Inflammatory macrophage treated with lipopolysaccharide for 1 hour (primary cell): Measurements from ENCODE around the gene ANKRD13B.
A peak's percentile ranks its signal among the peaks of the same experiment; 100 is the strongest.

Experiments
- DNase-seq, 2 donors: peaks; one replicate each; pipeline ENCODE4 v3.0.0-alpha.2; 2020 to 2022

The ANKRD13B gene

DNA sequence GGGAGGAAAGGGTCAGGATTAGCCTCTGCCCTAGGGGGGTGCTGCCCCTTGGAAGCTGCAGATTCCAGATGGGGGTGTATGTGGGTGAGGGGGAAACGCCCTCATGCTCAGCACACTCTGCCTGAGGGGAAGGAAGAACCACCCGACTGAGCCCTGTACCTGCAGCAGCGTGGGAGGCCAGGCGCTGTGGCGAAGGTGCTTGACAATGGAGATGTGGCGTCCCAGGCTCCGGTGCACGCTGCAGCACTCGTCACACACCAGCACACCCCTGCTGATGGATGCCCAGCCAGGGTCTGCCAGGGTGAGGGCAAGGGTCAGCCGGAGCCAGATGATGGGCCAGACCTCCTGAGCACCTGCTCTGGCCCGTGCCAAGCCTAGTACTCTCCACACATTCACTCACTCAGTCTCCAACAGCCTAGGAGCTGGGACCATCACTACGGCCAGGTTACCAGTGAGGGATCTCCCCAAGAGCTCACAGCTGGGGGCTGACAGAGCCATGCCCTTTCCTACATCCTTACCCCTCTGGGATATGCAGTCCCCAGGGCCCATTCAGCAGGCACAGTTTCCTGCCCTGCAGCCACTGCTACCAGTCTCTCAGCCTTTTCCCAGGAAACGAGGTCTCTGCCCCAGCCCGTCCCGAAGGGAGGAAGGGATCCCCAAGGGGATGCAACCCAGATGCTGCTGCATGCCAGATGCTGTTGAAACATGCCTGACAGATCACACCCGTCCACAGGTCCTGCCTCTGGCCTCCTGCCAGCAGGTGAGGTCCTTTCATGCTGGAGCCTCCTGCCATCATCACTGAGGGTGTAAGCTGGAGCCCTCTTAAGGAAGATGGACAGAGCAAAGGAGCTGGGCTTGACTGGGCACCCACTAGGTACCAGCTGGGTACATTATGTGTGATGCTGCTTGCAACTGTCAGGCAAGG lies 9.3 kb upstream of the ANKRD13B start:
- DNase-seq: no peak

DNA sequence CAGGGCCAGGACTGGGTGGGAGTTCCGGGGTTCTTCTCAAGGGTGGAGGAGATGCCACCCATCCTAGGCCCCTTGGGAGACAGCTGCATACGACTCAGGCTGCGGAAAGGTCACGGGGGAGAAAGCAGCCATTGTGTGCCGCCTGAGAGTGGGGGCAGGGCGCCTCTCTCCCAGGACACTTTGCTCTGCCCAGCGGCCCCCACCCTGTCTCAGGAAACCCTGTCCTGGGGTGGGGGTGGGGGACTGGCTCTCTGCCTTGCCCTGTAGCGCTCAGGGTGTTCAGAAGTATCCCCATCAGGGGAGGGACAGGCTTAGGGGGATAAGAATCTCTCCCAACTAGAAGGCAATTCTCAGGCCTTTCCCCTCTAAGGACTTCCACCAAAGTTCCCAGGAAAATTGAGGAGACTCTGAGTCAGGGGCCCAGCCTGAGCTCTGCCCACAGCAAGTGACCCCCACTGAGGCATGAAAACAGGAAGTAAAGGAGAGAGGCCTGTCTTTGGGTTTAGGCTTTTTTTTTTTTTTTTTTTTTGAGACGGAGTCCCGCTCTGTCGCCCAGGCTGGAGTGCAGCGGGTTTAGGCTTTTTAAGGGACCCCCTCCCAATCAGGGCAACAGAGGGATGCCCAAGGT lies 8.4 kb upstream of the ANKRD13B start:
- DNase-seq: no peak

DNA sequence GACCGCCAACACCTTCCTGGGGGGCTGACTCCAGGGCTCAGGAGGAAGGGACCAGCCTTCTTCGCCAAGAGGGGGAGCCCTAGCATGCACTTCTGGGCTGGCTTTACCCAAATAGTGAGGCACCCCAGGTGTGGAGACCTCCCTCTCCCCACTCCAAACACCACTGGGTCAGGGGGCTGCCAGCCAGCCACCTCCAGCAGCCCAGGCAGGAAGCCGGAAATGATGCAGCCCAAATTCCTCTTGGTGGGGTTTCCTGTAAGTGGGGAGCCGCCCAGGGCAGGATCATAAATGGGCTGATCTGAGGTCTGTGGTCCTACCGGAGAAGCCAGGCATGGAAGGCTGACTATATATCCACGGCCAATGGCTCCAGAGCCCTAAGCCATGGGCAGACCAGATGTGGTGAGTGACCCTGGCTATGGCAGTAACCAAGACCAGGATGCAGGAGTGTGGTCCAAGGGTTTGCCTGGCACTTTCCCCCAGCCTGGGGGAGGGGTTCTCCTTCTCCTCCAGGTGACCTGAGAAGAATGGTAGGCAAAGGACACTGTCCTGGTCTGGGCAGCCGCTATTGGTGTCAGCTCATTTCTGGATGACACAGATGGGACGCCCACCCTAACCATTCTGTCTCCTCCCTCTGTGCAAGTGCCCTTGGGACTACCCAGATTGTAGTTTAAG lies 7.7 kb upstream of the ANKRD13B start:
- DNase-seq: no peak

DNA sequence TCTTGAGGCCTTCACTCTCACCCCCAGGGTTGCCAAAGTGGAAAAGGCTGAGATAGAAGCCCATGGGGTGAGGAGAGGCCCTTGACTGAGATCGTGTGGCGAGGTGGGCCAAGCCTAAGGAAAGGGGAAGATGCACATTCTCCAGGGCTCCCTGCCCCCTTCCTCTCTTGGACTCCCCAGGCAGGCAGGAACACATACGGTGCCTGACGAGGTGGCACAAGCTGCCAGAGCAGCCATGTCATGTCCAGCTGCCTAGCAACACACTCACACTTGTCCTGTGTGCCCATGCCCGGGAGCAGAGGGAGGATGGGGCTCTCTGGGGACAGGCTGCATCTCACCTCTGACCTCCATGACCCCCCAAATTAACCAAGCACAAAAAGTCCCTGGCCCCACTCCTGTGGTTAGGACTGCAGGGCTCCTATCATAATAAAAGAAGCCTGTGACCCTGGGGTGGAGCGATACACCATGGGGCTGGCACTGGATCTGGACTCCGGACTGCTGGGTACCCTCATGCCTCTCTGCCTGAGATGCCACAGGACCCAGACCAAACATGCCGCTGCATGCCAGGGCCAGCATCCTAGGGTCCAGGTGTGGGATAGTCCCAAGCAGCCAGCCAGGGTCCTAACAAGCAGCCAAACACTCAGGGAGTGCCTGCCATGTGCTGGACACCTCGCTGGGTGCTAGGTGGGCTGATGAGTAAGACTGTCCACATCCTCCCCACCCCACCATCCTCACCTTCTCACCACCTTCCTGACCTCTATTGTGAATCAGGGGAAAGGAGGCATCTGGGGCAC lies 6.1 kb upstream of the ANKRD13B start:
- no peak for DNase-seq

DNA sequence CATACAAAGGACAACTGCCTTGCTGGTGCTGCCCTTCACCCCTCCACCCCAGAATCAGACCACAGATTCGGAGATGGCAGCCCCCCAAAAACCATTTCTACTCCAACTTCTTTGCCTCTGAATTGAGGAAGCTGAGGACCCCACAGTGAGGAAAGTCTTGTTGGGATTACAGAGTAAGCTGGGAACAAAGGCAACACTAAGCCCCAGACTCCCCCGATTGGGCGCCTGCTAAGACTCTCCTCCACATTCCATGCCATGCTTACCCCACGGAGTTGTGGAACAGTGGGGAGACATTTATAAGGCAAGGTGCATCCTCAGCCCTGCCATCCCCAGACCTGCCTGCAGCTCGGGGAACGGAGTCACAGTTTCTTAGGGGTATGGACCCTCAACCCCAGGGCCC lies 5.3 kb upstream of the ANKRD13B start:
- no peak for DNase-seq

DNA sequence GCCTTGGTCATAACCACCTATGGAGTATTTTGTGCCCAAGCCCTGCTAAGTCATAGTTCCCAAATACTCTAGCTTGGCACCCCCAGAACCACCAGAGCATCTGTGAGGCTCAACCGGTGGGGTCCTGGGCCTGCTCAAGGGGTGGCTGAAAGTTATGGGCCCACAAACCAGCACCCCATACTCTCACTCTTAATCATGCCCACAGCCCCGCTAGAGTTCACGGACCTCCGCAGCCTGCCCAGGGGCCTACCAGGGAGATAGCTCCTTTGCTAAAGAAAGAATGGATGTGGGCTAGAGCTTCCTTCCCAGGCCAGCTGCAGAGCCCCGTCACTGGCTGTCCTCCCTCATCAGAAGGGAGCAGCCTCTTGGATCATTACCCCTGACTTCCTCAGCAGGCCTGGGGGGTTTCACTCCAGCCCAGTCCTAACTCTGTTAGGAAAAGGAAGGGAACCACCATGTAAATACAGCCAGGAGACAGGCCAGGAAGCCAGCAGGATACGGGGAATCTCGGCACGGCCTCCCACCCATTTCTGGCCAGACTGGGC lies 4.8 kb upstream of the ANKRD13B start:
- DNase-seq: no peak

DNA sequence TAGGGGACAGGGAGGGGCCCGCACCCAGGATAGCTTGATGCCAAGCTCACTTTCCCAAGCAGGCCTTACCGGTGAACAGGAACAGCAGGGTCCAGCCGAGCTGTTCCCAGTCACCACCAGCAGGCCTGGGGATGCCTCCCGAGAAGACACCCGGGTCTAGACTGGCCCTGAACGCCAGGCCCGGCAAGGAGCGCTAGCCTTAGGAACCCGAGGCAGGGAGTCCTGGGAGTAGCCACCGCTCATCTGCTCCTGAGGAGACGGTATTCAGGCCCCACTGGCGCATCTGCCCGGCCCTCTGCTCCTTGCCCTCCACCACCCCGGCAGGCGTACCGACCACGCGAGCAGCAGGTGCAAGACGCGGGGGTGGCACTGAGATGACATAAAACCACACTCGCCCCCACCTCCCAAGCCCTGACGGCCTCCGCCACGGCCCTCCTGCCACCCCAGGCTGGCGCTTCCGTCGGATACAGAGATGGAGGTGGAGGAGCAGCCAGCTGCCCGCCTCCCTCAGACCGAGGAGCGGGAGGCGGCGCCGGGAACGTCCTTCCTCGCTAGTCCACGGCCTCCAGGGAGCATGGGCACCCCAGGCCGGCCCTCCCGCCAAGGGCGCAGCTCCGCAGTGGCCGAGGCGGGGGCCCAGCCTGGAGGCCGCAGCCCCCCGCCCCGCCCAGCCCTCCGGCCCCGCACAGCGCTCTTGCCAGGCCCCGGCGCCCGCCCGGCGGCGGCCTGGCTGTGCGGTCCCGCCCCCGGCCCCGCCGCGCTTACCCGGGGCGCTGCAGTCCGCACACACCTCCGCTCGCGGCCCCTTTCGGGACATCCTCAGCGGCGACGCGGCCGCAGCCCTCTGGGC lies 4.1 kb upstream of the ANKRD13B start:
- DNase-seq: no peak

DNA sequence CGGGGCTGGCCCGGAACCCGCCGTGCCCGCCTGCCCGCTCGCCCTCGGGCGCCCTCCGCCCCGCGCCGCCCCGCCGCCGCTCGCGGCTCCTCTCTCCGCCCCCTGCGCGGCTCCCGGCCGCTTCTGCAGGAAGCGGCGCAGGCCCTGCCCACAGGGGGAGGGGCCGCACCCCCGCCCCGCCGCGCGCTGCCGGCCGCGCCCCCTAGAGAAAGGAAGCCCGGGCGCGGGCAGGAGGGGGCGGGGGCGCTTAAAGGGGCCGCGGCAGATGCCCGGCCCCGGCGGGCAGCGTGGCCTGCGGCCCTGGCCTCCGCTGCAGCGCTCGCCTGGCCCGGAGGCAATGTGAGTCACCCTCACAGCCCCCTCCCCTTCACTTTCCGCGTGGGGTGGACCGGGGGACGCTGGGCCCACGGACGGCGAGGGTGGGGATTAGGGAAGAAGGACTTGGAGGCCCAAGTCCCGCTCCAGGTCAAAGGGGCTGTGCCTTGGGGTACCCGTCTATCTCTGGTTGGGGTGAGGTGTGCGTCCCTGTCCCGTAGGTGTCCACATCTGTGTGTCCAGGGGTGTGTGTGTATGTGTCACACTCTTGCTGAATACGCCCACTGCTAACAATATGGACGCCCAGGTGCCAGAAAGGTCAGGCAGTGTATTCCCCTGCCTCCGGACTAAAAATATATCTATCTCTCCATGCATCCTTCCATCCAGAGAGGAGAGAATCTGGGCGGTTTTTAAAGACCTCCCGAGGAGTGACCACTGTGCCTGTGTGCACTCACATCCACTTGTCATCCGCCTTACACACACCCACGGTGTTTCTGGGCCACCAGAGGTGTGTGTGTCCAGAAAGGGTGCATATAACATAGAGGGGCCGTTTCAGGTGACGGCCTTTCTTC lies 3.2 kb upstream of the ANKRD13B start, which contains the start of gene GIT1:
Gene GIT1 (minus strand): TSS at position 125 of the 887 bp plus-strand sequence. CDS start 270 bp downstream, outside the sequence.
- DNase-seq: peak; percentile 78 to 87

DNA sequence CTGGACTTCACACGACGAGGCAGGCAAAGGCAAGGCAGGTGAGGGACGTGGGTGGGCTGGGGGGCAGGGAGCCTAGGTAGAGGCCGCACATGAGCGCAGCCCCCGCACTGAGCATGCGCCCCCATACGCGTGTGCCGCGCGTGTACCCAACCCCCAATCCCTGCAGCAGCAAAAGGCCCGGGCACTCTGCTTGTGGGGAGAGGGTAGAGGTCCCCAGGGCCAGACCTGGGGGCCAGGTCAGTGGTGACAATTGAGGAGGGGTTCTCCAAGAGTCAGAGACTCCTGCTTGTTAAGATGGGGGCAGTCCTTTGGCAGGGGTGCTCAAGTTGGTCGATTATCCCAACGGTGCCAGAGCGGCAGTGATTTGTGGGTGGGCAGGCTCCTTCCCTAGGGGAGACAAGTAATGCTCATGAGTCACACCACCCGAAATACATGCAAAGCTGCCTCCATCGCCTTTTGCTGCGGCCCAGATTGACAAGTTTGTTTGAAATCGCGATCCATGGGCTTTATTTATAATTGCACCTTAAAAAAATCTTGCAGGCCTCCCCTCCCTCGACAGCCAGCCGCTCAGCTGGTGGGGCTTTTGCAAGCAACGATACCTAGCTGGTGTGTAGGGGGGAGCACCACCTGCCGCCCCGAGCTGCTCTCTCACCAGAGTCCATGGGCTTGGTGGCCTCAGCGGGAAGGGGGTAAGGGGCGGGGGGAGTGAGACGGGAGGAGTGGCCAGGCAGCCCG lies 2.4 kb upstream of the ANKRD13B start:
- DNase-seq: peak in 1 of 2 donors; percentile 43

DNA sequence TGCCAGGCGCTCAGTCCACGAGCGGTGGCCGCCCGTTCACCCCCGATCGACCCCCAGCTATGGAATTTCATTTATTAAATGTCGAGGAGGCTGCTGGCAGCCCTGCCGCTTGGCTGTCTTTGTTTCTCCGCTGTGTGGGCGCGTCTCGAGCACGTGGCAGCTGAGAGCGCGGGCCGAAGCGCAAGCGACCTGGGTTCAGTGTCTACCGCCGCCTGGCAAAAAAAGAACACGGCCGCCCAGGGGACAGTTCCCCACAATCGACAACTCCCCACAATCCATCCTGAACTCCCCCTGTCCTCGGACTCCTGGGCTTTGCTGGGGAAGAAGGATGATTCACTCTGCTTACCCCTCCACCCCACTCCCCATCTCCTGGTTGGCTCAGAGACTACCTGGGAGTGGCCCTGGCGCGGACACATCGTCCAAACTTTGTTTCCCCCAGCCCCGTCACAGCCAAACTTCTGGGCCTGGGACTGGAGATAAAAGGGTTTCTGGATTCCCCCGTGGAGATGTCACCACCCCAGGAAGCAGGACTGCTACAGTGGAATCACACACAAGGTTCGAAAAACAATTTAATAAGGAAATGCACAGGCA lies 1.7 kb upstream of the ANKRD13B start:
- no peak for DNase-seq

DNA sequence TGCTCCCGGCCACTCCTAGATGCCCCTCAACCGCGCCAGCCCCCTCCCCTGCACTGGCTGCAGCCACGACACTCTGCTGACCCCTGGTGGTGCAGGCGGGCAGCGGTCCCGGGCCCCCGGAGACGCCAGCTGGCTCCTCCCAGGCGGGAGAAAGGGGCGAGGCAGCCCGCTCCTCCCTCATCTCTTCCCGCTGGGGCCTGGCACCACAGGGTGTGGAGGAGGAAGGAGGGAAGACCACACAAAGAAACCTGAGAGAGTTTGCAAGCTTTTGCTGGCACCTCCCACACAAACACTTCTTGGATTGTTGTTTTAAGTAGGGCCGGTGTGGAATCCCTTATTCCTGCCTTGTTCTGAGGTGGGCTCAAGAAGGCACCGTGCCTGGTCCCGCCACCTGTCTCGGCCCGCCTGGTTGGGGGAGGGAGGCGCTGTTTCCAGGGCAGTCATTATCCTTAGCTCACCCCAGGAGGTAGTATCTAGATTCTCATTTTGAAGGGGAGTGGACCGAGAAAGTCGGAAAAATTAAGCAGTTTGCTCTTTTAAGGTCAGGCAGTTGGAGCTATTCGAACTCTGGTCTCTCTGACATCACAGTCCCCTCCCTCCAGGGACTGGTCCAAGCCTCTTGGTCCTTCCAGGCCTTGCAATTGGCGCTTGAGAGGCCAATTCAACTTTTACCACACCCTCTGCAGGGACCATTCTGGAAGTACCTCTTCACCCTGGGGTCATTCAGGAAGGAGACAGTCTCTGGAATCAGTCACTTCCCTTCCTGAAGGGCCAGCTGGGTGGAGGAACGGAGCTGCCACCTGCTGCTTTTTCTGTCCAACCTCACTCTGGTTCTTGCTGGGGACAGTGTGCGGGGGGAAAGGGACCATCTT lies 959 bp upstream of the ANKRD13B start:
- peak; percentile 38 to 79 for DNase-seq

DNA sequence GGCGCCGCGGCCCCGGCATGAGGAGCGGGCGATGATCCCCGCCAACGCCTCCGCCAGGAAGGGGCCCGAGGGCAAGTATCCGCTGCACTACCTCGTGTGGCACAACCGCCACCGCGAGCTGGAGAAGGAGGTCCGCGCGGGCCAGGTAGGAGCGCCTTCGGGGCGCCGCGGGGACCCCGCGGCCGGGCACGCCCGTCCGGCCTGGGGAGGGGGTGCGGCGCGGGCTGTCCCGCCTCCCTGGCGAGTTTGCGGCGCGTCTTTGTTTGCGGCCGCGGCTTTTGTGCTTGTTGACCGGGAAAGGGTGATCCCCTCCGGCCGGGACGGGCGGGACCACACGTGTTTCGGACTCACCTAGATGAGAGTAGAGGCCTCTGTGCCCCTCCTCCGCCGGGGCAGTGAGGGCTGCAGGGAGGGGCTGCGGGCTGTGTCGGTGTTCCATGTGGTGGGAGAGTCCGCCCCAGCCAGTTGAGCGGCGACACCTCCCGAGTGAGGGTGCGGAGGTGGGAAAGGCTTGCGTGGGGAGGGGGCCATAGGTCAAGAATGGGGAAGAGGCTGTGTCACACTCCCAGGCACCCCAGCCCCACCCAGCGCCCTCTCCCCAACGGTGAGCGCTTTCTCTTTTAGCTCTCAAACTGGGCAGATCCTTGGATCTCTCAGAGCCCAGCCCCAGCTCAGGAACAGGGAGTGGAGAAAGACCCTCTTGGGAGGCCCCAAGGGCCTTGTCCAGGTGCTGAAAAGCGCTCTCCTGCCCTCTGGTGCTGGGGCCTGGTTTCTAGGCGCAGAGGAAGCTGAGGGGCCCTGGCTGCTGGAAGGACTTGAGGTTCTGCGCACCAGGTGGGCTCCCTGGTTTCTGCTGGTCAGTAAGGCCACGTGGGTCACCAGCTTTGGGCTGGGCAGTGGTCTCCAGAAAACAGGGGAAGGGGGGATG lies 923 bp downstream of the ANKRD13B start:
- DNase-seq: no peak

DNA sequence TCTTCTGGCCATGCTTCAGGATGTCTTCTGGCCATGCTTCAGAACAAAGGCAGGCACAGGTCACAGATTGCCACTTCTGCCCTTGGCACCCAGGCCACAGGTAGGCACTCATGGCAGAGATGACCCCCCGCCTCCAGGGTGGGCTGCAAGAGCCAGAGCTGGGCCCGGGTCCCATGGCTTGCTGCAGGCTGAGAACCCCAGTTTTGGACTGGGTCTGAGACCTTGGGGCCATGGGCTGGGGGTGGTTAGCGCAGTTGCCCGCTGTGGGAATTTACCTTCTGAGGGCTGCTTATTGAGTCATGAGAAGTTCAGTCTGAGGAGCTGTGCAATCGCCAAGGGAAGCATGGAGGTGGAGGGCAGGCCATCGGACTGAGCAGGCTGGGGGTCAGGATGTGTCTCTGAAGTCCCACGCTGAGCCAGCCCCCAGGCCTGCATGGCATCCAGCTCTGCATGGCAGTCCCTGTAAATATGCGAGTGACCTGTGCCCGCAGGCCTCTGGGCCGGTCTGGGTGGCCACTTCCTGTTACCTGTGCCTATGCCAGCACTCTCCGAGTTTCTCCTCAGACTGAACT lies 1.7 kb downstream of the ANKRD13B start:
- no peak for DNase-seq

DNA sequence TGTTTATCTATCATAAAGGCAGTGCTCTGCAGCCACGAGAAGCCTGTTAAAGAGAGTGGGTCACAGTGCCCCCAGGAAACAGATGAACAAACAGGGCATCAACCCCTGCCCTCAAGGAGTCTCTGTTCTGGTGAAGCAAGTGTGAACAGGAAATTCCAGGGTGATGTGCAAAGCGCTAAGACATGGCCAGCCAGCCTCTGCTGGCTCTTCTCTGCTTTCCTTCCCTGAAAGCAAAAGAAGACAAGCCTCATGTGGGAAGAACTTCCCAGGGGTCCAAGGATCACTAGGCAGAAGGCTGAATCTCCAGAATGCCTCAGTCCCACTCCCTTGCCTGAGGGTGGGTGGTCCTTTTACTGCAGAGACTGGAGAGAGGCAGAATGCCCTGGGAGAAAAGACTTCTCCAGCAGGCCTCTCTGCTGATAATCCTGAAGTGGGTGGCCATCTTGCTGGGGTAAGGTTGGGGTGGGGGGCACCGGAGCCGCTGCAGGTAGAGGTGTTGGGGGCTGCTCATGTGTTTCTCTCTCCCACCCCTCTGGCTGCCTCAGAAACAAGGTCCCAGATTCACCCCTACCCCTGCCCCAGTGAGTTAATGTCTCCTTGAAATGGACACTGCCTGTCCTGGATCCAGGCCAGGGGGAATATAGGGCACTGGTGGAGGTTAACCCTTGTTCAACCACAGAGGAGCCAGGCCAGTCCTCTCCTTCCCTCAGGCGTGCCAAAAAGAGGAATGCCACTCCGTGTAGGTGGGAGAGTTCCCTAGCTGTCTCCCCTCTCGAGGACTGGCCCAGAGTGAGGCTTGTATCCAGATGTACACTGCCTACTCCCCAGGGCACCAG lies 2.4 kb downstream of the ANKRD13B start:
- DNase-seq: no peak

DNA sequence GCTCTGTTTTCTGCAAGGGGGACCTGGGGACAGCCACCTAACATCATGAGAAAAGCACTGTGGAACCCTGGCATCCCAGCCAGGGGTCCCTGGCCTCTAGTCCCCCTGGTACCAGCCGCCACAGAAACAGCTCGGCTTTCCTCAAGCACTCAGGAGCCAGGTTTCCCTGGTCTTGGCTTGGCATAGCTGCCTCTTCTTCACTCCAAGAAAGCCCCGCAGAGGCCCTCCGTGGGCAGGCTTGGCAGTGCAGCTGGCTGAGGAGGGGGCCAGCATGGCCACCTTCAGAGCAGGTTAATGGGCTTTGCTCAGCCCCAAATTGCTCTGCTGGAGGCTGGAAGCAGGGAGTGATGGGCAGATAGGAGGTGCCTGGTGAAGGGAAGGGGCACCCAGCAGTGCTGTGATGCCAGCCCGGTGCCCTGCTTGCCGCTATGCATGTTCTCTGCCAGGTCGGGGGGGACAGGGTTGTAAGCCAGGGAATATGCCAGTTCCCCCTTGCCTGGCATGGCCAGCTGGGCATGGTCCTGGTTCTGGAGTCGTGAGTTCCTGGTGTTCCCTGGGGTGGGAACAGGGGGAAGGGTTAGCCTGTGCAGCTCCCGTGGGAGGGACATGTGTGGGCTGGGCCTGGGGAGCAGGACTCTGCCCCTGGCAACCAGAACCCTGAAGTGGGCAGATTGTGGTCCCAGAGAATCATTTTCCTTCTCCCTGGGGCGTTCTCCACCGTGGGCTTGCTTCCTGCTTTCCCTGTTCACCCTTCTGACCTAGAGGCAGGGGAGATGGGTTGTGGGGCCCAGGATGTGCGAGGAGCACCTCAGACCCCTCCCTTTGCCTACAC lies 3.2 kb downstream of the ANKRD13B start:
- DNase-seq: no peak
